Neural progenitor cell (in vitro differentiated cells): ENCODE measurements around the gene LMOD2. TPM values are rescaled to one million over a fixed set of nuclear protein-coding genes. Genes with fewer than 3 reads are reported as not detected.

Experiments used
- DNase-seq: peaks from one replicate; pipeline ENCODE4 v3.0.0-alpha.2; 2016; ENCODE audit warnings: low spot score
- H2AFZ ChIP-seq: fragments of 200-600 bp; sonication (generic); replicated peaks from 2 replicates; pipeline ENCODE4 v1.6.1; 2016; ENCODE audit warnings: antibody characterized with exemption
- H3F3A ChIP-seq: fragments of 200-600 bp; sonication (generic); 2 replicates; pipeline ENCODE4 v1.6.1; 2016; ENCODE audit warnings: antibody characterized with exemption, low read depth
- H3K27ac ChIP-seq: fragments of 200-600 bp; sonication (generic); 2 replicates; pipeline ENCODE4 v1.5.1; 2016; ENCODE audit warnings: mild to moderate bottlenecking
- H3K27me3 ChIP-seq: fragments of 200-600 bp; sonication (generic); 2 replicates; pipeline ENCODE4 v1.6.1; 2016; ENCODE audit warnings: mild to moderate bottlenecking, moderate library complexity
- H3K36me3 ChIP-seq: fragments of 200-600 bp; sonication (generic); 2 replicates; pipeline ENCODE4 v1.5.1; 2016
- H3K4me1 ChIP-seq: fragments of 200-600 bp; sonication (generic); 2 replicates; pipeline ENCODE4 v1.6.1; 2016; ENCODE audit warnings: mixed run types
- H3K4me2 ChIP-seq: fragments of 200-600 bp; sonication (generic); 2 replicates; pipeline ENCODE4 v1.6.1; 2016
- H3K4me3 ChIP-seq: fragments of 200-600 bp; sonication (generic); 2 replicates; pipeline ENCODE4 v1.5.1; 2016
- H3K79me2 ChIP-seq: fragments of 200-600 bp; sonication (generic); 2 replicates; pipeline ENCODE4 v1.6.1; 2016; ENCODE audit warnings: low read depth
- H3K9ac ChIP-seq: fragments of 200-600 bp; sonication (generic); 2 replicates; pipeline ENCODE4 v1.6.1; 2016
- H3K9me3 ChIP-seq: fragments of 200-600 bp; sonication (generic); 2 replicates; pipeline ENCODE4 v1.5.1; 2016; ENCODE audit warnings: low read depth
- H4K20me1 ChIP-seq: fragments of 200-600 bp; sonication (generic); 2 replicates; pipeline ENCODE4 v1.6.1; 2016; ENCODE audit warnings: low read depth
- H3K27ac Mint-ChIP-seq: 3 replicates; pipeline ENCODE4 v1.8.0; 2021; ENCODE audit warnings: mixed read lengths
- H3K27me3 Mint-ChIP-seq: 2 replicates; pipeline ENCODE4 v1.8.0; 2022; ENCODE audit warnings: low read depth, mild to moderate bottlenecking, inconsistent platforms, moderate library complexity, mixed read lengths; ENCODE audit not compliant: insufficient read depth
- H3K36me3 Mint-ChIP-seq: 3 replicates; pipeline ENCODE4 v1.8.0; 2021; ENCODE audit warnings: mixed read lengths
- H3K4me1 Mint-ChIP-seq: 3 replicates; pipeline ENCODE4 v1.8.0; 2021; ENCODE audit warnings: mixed read lengths
- H3K4me3 Mint-ChIP-seq: 3 replicates; pipeline ENCODE4 v1.8.0; 2021; ENCODE audit warnings: mild to moderate bottlenecking, moderate library complexity, mixed read lengths
- H3K9me3 Mint-ChIP-seq: 3 replicates; pipeline ENCODE4 v1.8.0; 2020; ENCODE audit warnings: mixed read lengths
- CTCF ChIP-seq: fragments of 200-600 bp; sonication (generic); IDR thresholded peaks from 2 replicates; pipeline ENCODE4 v1.5.1; 2017; ENCODE audit warnings: antibody characterized with exemption, mild to moderate bottlenecking
- EZH2 ChIP-seq: fragments of 200-600 bp; sonication (generic); IDR thresholded peaks from 2 replicates; pipeline ENCODE4 v1.6.1; 2017; ENCODE audit warnings: antibody characterized with exemption, mild to moderate bottlenecking, moderate library complexity
- EZH2phosphoT487 ChIP-seq: fragments of 200-600 bp; sonication (generic); IDR thresholded peaks from 2 replicates; pipeline ENCODE4 v1.6.1; 2017; ENCODE audit warnings: antibody characterized with exemption
- total RNA-seq: library from RNA; depleted of rRNA; stranded (reverse); fragments of >200 nt; gene quantifications from 2 replicates; pipeline ENCODE4 v1.2.3, GENCODE V29; 2015; ENCODE audit warnings: low replicate concordance

The LMOD2 gene
- total RNA-seq, 1 donor from 2014 or later, result not detected

- Histone ChIP-seq H3K79me2 (no peaks in the 10 kb centered on the region), H3K9ac (no peak overlapping the region), H3K4me2 (no peak overlapping the region), H3K9me3 (no peaks in the 10 kb centered on the region), H3K27me3 (no peaks in the 10 kb centered on the region), H3K4me1 (peaks cover 6% of the 10 kb centered on the region), H3K27ac (no peak overlapping the region), H4K20me1 (no peaks in the 10 kb centered on the region), H3F3A (no peaks in the 10 kb centered on the region), H3K36me3 (no peaks in the 10 kb centered on the region), H3K4me3 (no peak overlapping the region), H2AFZ (no peak overlapping the region)
- DNase-seq, result no peak
- H3K9me3 Mint-ChIP-seq, result no peaks in the 10 kb centered on the region
- H3K4me1 Mint-ChIP-seq, result peaks cover 5% of the 10 kb centered on the region
- H3K27me3 Mint-ChIP-seq, result peaks cover 2% of the 10 kb centered on the region
- no peak overlapping the region for H3K27ac Mint-ChIP-seq
- H3K36me3 Mint-ChIP-seq, result no peaks in the 10 kb centered on the region
- TF ChIP-seq CTCF, result no peak
- H3K4me3 Mint-ChIP-seq, result no peak overlapping the region
These were observed 18.5 kb upstream of the LMOD2 start for GRCh38 chr7:123637203-123637602.

GRCh38 chr7:123637878-123638277 lies 17.8 kb upstream of the LMOD2 start:
- Mint-ChIP-seq H3K36me3 (no peaks in the 10 kb centered on the region), H3K4me1 (peaks cover 6% of the 10 kb centered on the region), H3K27ac (no peak overlapping the region), H3K27me3 (peaks cover 2% of the 10 kb centered on the region), H3K9me3 (no peaks in the 10 kb centered on the region), H3K4me3 (no peak overlapping the region)
- Histone ChIP-seq H3K9ac (no peak overlapping the region), H2AFZ (no peak overlapping the region), H4K20me1 (no peaks in the 10 kb centered on the region), H3K4me1 (peaks cover 6% of the 10 kb centered on the region), H3K79me2 (no peaks in the 10 kb centered on the region), H3K9me3 (no peaks in the 10 kb centered on the region), H3K36me3 (no peaks in the 10 kb centered on the region), H3F3A (no peaks in the 10 kb centered on the region), H3K27ac (no peak overlapping the region), H3K27me3 (peaks cover 4% of the 10 kb centered on the region), H3K4me3 (no peak overlapping the region), H3K4me2 (no peak overlapping the region)
- TF ChIP-seq EZH2phosphoT487 (no peak), CTCF (no peak), EZH2 (no peak)
- DNase-seq, result no peak

- Mint-ChIP-seq H3K9me3 (no peaks in the 10 kb centered on the region), H3K27ac (no peak overlapping the region), H3K4me3 (no peak overlapping the region), H3K36me3 (no peaks in the 10 kb centered on the region), H3K27me3 (no peaks in the 10 kb centered on the region), H3K4me1 (peaks cover 23% of the 10 kb centered on the region)
- no peaks in the 10 kb centered on the region for H3K36me3 ChIP-seq
- no peaks in the 10 kb centered on the region for H3K9me3 ChIP-seq
- no peaks in the 10 kb centered on the region for H4K20me1 ChIP-seq
- peaks cover 15% of the 10 kb centered on the region for H3F3A ChIP-seq
- no peak for DNase-seq
- no peak overlapping the region for H2AFZ ChIP-seq
- no peak for TF ChIP-seq EZH2
- no peak overlapping the region for H3K27ac ChIP-seq
- H3K4me1 ChIP-seq, result peaks cover 21% of the 10 kb centered on the region
- H3K79me2 ChIP-seq, result no peaks in the 10 kb centered on the region
- H3K4me3 ChIP-seq, result no peak overlapping the region
- peaks cover 5% of the 10 kb centered on the region for H3K27me3 ChIP-seq
- no peak overlapping the region for H3K9ac ChIP-seq
- H3K4me2 ChIP-seq, result no peak overlapping the region
These were observed 16.0 kb upstream of the LMOD2 start for GRCh38 chr7:123639631-123640030.

- Mint-ChIP-seq H3K4me3 (no peak overlapping the region), H3K27ac (no peak overlapping the region), H3K36me3 (no peaks in the 10 kb centered on the region), H3K4me1 (peaks cover 29% of the 10 kb centered on the region), H3K27me3 (no peaks in the 10 kb centered on the region), H3K9me3 (no peaks in the 10 kb centered on the region)
- Histone ChIP-seq H3F3A (peaks cover 20% of the 10 kb centered on the region), H3K27me3 (peaks cover 5% of the 10 kb centered on the region), H4K20me1 (no peaks in the 10 kb centered on the region), H2AFZ (no peak overlapping the region), H3K79me2 (no peaks in the 10 kb centered on the region), H3K27ac (no peak overlapping the region), H3K4me2 (no peak overlapping the region), H3K36me3 (no peaks in the 10 kb centered on the region), H3K4me1 (peaks cover 30% of the 10 kb centered on the region), H3K4me3 (no peak overlapping the region), H3K9ac (no peak overlapping the region), H3K9me3 (no peaks in the 10 kb centered on the region)
- TF ChIP-seq CTCF (no peak), EZH2 (no peak), EZH2phosphoT487 (no peak)
- DNase-seq, result no peak
These were observed 15.1 kb upstream of the LMOD2 start for GRCh38 chr7:123640583-123640982.
